ENCODE measurements around the gene SFTPA1.

GRCh38 chr10:79583488-79584024, 27.2 kb upstream of the SFTPA1 start:
- TF ChIP-seq CTCF (IDR thresholded peaks at IDR 0.05) (no peak), POLR2A (IDR thresholded peaks at IDR 0.05; ENCODE audit: low read length) (no peak), FOSL2 (IDR thresholded peaks at IDR 0.05) (no peak), FOSL2 (CRISPR knock-in tag; IDR thresholded peaks at IDR 0.05) (no peak), RFX5 (IDR thresholded peaks at IDR 0.05) (no peak), RCOR1 (IDR thresholded peaks at IDR 0.05; ENCODE audit: low read depth, low read length) (no peak), E2F6 (IDR thresholded peaks at IDR 0.05; ENCODE audit: borderline replicate concordance, low read depth) (no peak), USF2 (IDR thresholded peaks at IDR 0.05) (no peak), REST (IDR thresholded peaks at IDR 0.05) (no peak), RNF2 (IDR thresholded peaks at IDR 0.05; ENCODE audit: borderline replicate concordance, low read depth) (no peak), CBX8 (IDR thresholded peaks at IDR 0.05) (no peak), CEBPB (IDR thresholded peaks at IDR 0.05) (no peak), BCL3 (IDR thresholded peaks at IDR 0.05) (no peak), ZFP36 (IDR thresholded peaks at IDR 0.05; ENCODE audit: borderline replicate concordance, partially characterized antibody) (no peak)

Data from A549 (cell line).